Measurements from ENCODE around the gene CSF2RB. TPM values are rescaled to one million over a fixed set of nuclear protein-coding genes. Genes with fewer than 3 reads are reported as not detected.

Gene CSF2RB
- total RNA-seq, 1 experiment from 2014 or later = not detected

- no peak overlapping the region for H2AFZ ChIP-seq
- H3K9me2 ChIP-seq (ENCODE audit: insufficient read depth) = no peaks in the 10 kb centered on the region
- H3K4me1 ChIP-seq (replicated peaks; ENCODE audit: insufficient read depth) = peaks cover 25% of the 10 kb centered on the region
- intact Hi-C loops (cut with micrococcal nuclease; ENCODE audit: unreplicated experiment) = no loop called here
- BruUV-seq (replicated peaks) = no TSS peak
- H3F3A ChIP-seq (ENCODE audit: insufficient read depth, low read depth) = no peaks in the 10 kb centered on the region
- TF ChIP-seq, protein P1, sequence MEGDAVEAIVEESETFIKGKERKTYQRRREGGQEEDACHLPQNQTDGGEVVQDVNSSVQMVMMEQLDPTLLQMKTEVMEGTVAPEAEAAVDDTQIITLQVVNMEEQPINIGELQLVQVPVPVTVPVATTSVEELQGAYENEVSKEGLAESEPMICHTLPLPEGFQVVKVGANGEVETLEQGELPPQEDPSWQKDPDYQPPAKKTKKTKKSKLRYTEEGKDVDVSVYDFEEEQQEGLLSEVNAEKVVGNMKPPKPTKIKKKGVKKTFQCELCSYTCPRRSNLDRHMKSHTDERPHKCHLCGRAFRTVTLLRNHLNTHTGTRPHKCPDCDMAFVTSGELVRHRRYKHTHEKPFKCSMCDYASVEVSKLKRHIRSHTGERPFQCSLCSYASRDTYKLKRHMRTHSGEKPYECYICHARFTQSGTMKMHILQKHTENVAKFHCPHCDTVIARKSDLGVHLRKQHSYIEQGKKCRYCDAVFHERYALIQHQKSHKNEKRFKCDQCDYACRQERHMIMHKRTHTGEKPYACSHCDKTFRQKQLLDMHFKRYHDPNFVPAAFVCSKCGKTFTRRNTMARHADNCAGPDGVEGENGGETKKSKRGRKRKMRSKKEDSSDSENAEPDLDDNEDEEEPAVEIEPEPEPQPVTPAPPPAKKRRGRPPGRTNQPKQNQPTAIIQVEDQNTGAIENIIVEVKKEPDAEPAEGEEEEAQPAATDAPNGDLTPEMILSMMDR (conservative IDR thresholded peaks at IDR 0.05) = no peak
- no peak for TF ChIP-seq EZH2 (IDR thresholded peaks at IDR 0.05; ENCODE audit: low read depth)
- ChIA-PET CTCF (no interaction called here), POLR2A (ENCODE audit: unreplicated experiment) (no interaction called here)
- H3K4me2 ChIP-seq = no peak overlapping the region
- H3K4me3 ChIP-seq = no peak overlapping the region
- no peaks in the 10 kb centered on the region for H3K79me2 ChIP-seq (ENCODE audit: low read depth)
- no peak overlapping the region for H3K27ac ChIP-seq
- H3K36me3 ChIP-seq (ENCODE audit: low read depth) = no peaks in the 10 kb centered on the region
- H3K9me3 ChIP-seq (ENCODE audit: insufficient read depth, low read depth) = 0 out of 2 replicates have a peak, but pooled peaks cover 10% of the 10 kb centered on the region
- no peak for DNase-seq
- no peaks in the 10 kb centered on the region; the same call in 1 of the 2 replicates for H3K27me3 ChIP-seq (ENCODE audit: insufficient read depth, low read depth)
- H4K20me1 ChIP-seq (ENCODE audit: insufficient read depth) = no peaks in the 10 kb centered on the region
These were observed 21.1 kb upstream of the CSF2RB start for GRCh38 chr22:36892292-36892691.

DNA sequence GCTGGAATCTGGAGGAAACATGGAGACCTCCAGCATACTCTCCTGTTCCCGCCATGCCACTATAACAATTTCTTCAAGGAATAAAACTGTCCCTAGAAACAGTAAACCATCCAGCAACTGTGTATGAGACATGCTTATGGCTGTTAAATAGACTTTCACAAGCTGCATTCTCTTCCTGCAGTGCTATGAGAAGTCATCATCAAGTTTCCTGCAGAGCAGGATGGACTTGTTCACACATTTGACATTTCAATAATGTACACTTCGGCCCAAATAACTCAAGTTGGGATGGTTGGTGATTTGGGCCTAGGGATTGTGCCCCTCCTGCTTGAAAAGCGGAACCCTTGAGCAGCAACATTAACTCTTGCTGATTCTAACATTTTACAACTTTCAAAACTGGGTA is 20.2 kb upstream of the CSF2RB start:
- no peaks in the 10 kb centered on the region; the same call in 1 of the 2 replicates for H3K27me3 ChIP-seq (ENCODE audit: insufficient read depth, low read depth)
- no peak overlapping the region for H3K4me3 ChIP-seq
- H3K4me1 ChIP-seq (replicated peaks; ENCODE audit: insufficient read depth) = peaks cover 25% of the 10 kb centered on the region
- no peaks in the 10 kb centered on the region for H4K20me1 ChIP-seq (ENCODE audit: insufficient read depth)
- DNase-seq = peak in 1 of 2 experiments; percentile 89
- 0 out of 2 replicates have a peak, but pooled peaks cover 10% of the 10 kb centered on the region for H3K9me3 ChIP-seq (ENCODE audit: insufficient read depth, low read depth)
- H3K4me2 ChIP-seq = peak overlapping the region; percentile 12
- intact Hi-C loops (cut with micrococcal nuclease; ENCODE audit: unreplicated experiment) = no loop called here
- no peaks in the 10 kb centered on the region for H3F3A ChIP-seq (ENCODE audit: insufficient read depth, low read depth)
- ChIA-PET CTCF (interaction anchor here (0.8 kb wide), 1 partner anchor 25 kb away, joined by 4 read pairs; no protein-coding TSS in a partner anchor), POLR2A (ENCODE audit: unreplicated experiment) (interaction anchor here (0.6 kb wide), 1 partner anchor 9 kb away, joined by 6 read pairs; no protein-coding TSS in a partner anchor)
- no peaks in the 10 kb centered on the region for H3K79me2 ChIP-seq (ENCODE audit: low read depth)
- 0 out of 2 replicates have a peak overlapping the region, but pooled peaks have one; percentile 44 for H2AFZ ChIP-seq
- H3K27ac ChIP-seq = no peak overlapping the region
- no TSS peak for BruUV-seq (replicated peaks)
- H3K9me2 ChIP-seq (ENCODE audit: insufficient read depth) = no peaks in the 10 kb centered on the region
- TF ChIP-seq, protein P1 (conservative IDR thresholded peaks at IDR 0.05) = no peak
- no peak for TF ChIP-seq EZH2 (IDR thresholded peaks at IDR 0.05; ENCODE audit: low read depth)
- H3K36me3 ChIP-seq (ENCODE audit: low read depth) = no peaks in the 10 kb centered on the region

DNA sequence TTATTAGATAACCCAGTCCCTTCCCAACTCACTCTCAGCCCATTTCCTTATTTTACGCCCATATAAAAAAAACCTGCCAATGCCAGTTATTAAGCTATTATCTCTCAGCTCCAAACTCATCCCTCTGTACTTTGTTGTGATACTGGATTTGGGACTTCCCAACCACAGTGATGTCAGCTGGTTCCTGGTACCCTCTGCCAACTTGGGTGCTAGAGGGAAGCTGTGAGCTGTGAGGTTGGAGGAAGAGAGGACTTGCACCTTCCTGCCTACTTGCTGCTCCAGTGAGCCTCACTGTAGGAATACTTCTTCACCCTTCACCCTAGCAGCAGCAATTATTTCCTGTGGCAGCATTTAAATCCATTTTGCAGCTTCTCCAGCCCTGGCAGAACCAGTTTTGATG is 19.2 kb upstream of the CSF2RB start:
- H3F3A ChIP-seq (ENCODE audit: insufficient read depth, low read depth) = no peaks in the 10 kb centered on the region
- H2AFZ ChIP-seq = no peak overlapping the region
- H3K4me1 ChIP-seq (replicated peaks; ENCODE audit: insufficient read depth) = peaks cover 25% of the 10 kb centered on the region
- POLR2A ChIA-PET (ENCODE audit: unreplicated experiment) = no interaction called here
- no peaks in the 10 kb centered on the region; the same call in 1 of the 2 replicates for H3K27me3 ChIP-seq (ENCODE audit: insufficient read depth, low read depth)
- no peak overlapping the region for H3K4me3 ChIP-seq
- no peaks in the 10 kb centered on the region for H3K9me2 ChIP-seq (ENCODE audit: insufficient read depth)
- H4K20me1 ChIP-seq (ENCODE audit: insufficient read depth) = no peaks in the 10 kb centered on the region
- intact Hi-C loops (cut with micrococcal nuclease; ENCODE audit: unreplicated experiment) = no loop called here
- H3K9me3 ChIP-seq (ENCODE audit: insufficient read depth, low read depth) = 0 out of 2 replicates have a peak, but pooled peaks cover 10% of the 10 kb centered on the region
- no peak overlapping the region for H3K4me2 ChIP-seq
- no peaks in the 10 kb centered on the region for H3K79me2 ChIP-seq (ENCODE audit: low read depth)
- CTCF ChIA-PET = no interaction called here
- no peaks in the 10 kb centered on the region for H3K36me3 ChIP-seq (ENCODE audit: low read depth)
- no peak overlapping the region for H3K27ac ChIP-seq
- TF ChIP-seq EZH2 (IDR thresholded peaks at IDR 0.05; ENCODE audit: low read depth) = no peak
- TF ChIP-seq, protein P1 (conservative IDR thresholded peaks at IDR 0.05) = no peak
- DNase-seq = no peak
- no TSS peak for BruUV-seq (replicated peaks)
